Brain microvascular endothelial cell (primary cell): ENCODE measurements around the gene SFXN5.

Experiments used
- DNase-seq: peaks from one replicate; pipeline ENCODE4 v3.0.0-alpha.2; 2020
- H3K27ac ChIP-seq: fragments of 250-450 bp; sonication (Bioruptor Pico); 2 replicates; pipeline ENCODE4 v1.5.1; 2020; ENCODE audit warnings: mild to moderate bottlenecking, moderate library complexity
- H3K27me3 ChIP-seq: fragments of 250-450 bp; sonication (Bioruptor Pico); replicated peaks from 2 replicates; pipeline ENCODE4 v1.5.1; 2020; ENCODE audit warnings: mild to moderate bottlenecking
- H3K36me3 ChIP-seq: fragments of 250-450 bp; sonication (Bioruptor Pico); replicated peaks from 2 replicates; pipeline ENCODE4 v1.5.1; 2020; ENCODE audit warnings: mild to moderate bottlenecking
- H3K4me3 ChIP-seq: 2 replicates; pipeline ENCODE4 v1.5.1; 2011; ENCODE audit warnings: low read depth, mild to moderate bottlenecking, control low read depth, low read length, moderate library complexity
- CTCF ChIP-seq: IDR thresholded peaks from 2 replicates; pipeline ENCODE4 v1.5.1; 2011; ENCODE audit warnings: low read depth, mild to moderate bottlenecking, moderate library complexity, low read length, control low read depth, inconsistent platforms; ENCODE audit errors: missing control alignments
- in situ Hi-C: cut with HindIII; loops from 2 replicates; pipeline ENCODE4 v1.10.0; 2017; ENCODE audit warnings: low sequenced_read_pairs, low pct_ligation_motif_present

SFXN5 gene

GRCh38 chr2:72958542-72959385 lies 112.7 kb downstream of the SFXN5 start:
- no peaks in the 10 kb centered on the region for H3K27me3 ChIP-seq
- no peak for TF ChIP-seq CTCF
- no peak for DNase-seq
- H3K4me3 ChIP-seq = no peak overlapping the region
- in situ Hi-C loops = no loop called here
- no peaks in the 10 kb centered on the region for H3K36me3 ChIP-seq
- H3K27ac ChIP-seq = no peak overlapping the region

GRCh38 chr2:72956936-72957335 lies 114.6 kb downstream of the SFXN5 start:
- in situ Hi-C loops = no loop called here
- no peak overlapping the region for H3K27ac ChIP-seq

GRCh38 chr2:72956050-72956395 lies 115.5 kb downstream of the SFXN5 start:
- Histone ChIP-seq H3K27ac (no peak overlapping the region), H3K36me3 (no peaks in the 10 kb centered on the region), H3K4me3 (no peak overlapping the region), H3K27me3 (no peaks in the 10 kb centered on the region)
- TF ChIP-seq CTCF = no peak
- no peak for DNase-seq
- in situ Hi-C loops = no loop called here

More at GRCh38 chr2:72956936-72957335, 114.6 kb downstream of the SFXN5 start:
- DNase-seq = no peak
- no peaks in the 10 kb centered on the region for H3K36me3 ChIP-seq
- H3K27me3 ChIP-seq = no peaks in the 10 kb centered on the region
- no peak overlapping the region for H3K4me3 ChIP-seq
- TF ChIP-seq CTCF = no peak

- H3K4me3 ChIP-seq = no peak overlapping the region
- H3K36me3 ChIP-seq = no peaks in the 10 kb centered on the region
- no peak overlapping the region for H3K27ac ChIP-seq
- no peak for TF ChIP-seq CTCF
- H3K27me3 ChIP-seq = no peaks in the 10 kb centered on the region
- in situ Hi-C loops = no loop called here
- DNase-seq = no peak
Measured at GRCh38 chr2:72955228-72956049, 116.1 kb downstream of the SFXN5 start.

GRCh38 chr2:72954376-72955227 lies 116.9 kb downstream of the SFXN5 start:
- Histone ChIP-seq H3K27ac (no peak overlapping the region), H3K27me3 (no peaks in the 10 kb centered on the region), H3K4me3 (no peak overlapping the region), H3K36me3 (no peaks in the 10 kb centered on the region)
- TF ChIP-seq CTCF = no peak
- in situ Hi-C loops = no loop called here
- no peak for DNase-seq
